ENCODE data around the gene ARRB1.

The ARRB1 gene

GRCh38 chr11:75269896-75270295 is 81.6 kb downstream of the ARRB1 start:
- DNase-seq: no peak
- in situ Hi-C loops (cut with HindIII; ENCODE audit: low pct_ligation_motif_present, low pct_unique_long_range_greater_than_20kb, low sequenced_read_pairs): no loop called here

- DNase-seq: no peak
- in situ Hi-C loops (cut with HindIII; ENCODE audit: low pct_ligation_motif_present, low pct_unique_long_range_greater_than_20kb, low sequenced_read_pairs): no loop called here
These were observed 82.1 kb downstream of the ARRB1 start for GRCh38 chr11:75269367-75269660.

- in situ Hi-C loops (cut with HindIII; ENCODE audit: low pct_ligation_motif_present, low pct_unique_long_range_greater_than_20kb, low sequenced_read_pairs): no loop called here
- no peak for DNase-seq
These were observed 82.7 kb downstream of the ARRB1 start for GRCh38 chr11:75268626-75269366.

GRCh38 chr11:75267171-75267970 is 84.1 kb downstream of the ARRB1 start:
- DNase-seq: no peak
- in situ Hi-C loops (cut with HindIII; ENCODE audit: low pct_ligation_motif_present, low pct_unique_long_range_greater_than_20kb, low sequenced_read_pairs): no loop called here

GRCh38 chr11:75265851-75266531 is 85.5 kb downstream of the ARRB1 start:
- no peak for DNase-seq
- in situ Hi-C loops (cut with HindIII; ENCODE audit: low pct_ligation_motif_present, low pct_unique_long_range_greater_than_20kb, low sequenced_read_pairs): no loop called here

GRCh38 chr11:75264971-75265370 is 86.5 kb downstream of the ARRB1 start:
- no peak for DNase-seq
- in situ Hi-C loops (cut with HindIII; ENCODE audit: low pct_ligation_motif_present, low pct_unique_long_range_greater_than_20kb, low sequenced_read_pairs): no loop called here

GRCh38 chr11:75264356-75264755 is 87.1 kb downstream of the ARRB1 start:
- no peak for DNase-seq
- in situ Hi-C loops (cut with HindIII; ENCODE audit: low pct_ligation_motif_present, low pct_unique_long_range_greater_than_20kb, low sequenced_read_pairs): no loop called here

GRCh38 chr11:75263944-75264349 is 87.5 kb downstream of the ARRB1 start:
- in situ Hi-C loops (cut with HindIII; ENCODE audit: low pct_ligation_motif_present, low pct_unique_long_range_greater_than_20kb, low sequenced_read_pairs): no loop called here
- no peak for DNase-seq

GRCh38 chr11:75262961-75263852 is 88.3 kb downstream of the ARRB1 start:
- in situ Hi-C loops (cut with HindIII; ENCODE audit: low pct_ligation_motif_present, low pct_unique_long_range_greater_than_20kb, low sequenced_read_pairs): no loop called here

GRCh38 chr11:75262436-75262835 is 89.0 kb downstream of the ARRB1 start:
- in situ Hi-C loops (cut with HindIII; ENCODE audit: low pct_ligation_motif_present, low pct_unique_long_range_greater_than_20kb, low sequenced_read_pairs): no loop called here
- no peak for DNase-seq

More at GRCh38 chr11:75262961-75263852, 88.3 kb downstream of the ARRB1 start:
- no peak for DNase-seq

- in situ Hi-C loops (cut with HindIII; ENCODE audit: low pct_ligation_motif_present, low pct_unique_long_range_greater_than_20kb, low sequenced_read_pairs): no loop called here
- no peak for DNase-seq
These were observed 89.5 kb downstream of the ARRB1 start for GRCh38 chr11:75261902-75262361.

- no peak for DNase-seq
- in situ Hi-C loops (cut with HindIII; ENCODE audit: low pct_ligation_motif_present, low pct_unique_long_range_greater_than_20kb, low sequenced_read_pairs): no loop called here
These were observed 90.9 kb downstream of the ARRB1 start for GRCh38 chr11:75260396-75261170.

- in situ Hi-C loops (cut with HindIII; ENCODE audit: low pct_ligation_motif_present, low pct_unique_long_range_greater_than_20kb, low sequenced_read_pairs): no loop called here
- no peak for DNase-seq
These were observed 97.1 kb downstream of the ARRB1 start for GRCh38 chr11:75254326-75254725.

- in situ Hi-C loops (cut with HindIII; ENCODE audit: low pct_ligation_motif_present, low pct_unique_long_range_greater_than_20kb, low sequenced_read_pairs): no loop called here
- no peak for DNase-seq
These were observed 101.8 kb downstream of the ARRB1 start for GRCh38 chr11:75249704-75250103.

GRCh38 chr11:75248924-75249256 is 102.6 kb downstream of the ARRB1 start:
- in situ Hi-C loops (cut with HindIII; ENCODE audit: low pct_ligation_motif_present, low pct_unique_long_range_greater_than_20kb, low sequenced_read_pairs): no loop called here
- no peak for DNase-seq

GRCh38 chr11:75246671-75247350 is 104.7 kb downstream of the ARRB1 start:
- DNase-seq: no peak
- in situ Hi-C loops (cut with HindIII; ENCODE audit: low pct_ligation_motif_present, low pct_unique_long_range_greater_than_20kb, low sequenced_read_pairs): no loop called here

GRCh38 chr11:75246006-75246670 is 105.3 kb downstream of the ARRB1 start:
- in situ Hi-C loops (cut with HindIII; ENCODE audit: low pct_ligation_motif_present, low pct_unique_long_range_greater_than_20kb, low sequenced_read_pairs): no loop called here
- no peak for DNase-seq
